Neural progenitor cell (in vitro differentiated cells): ENCODE measurements around the gene CNTN3.

Experiments used
- CTCF ChIP-seq: fragments of 200-600 bp; sonication (generic); IDR thresholded peaks from 2 replicates; pipeline ENCODE4 v1.5.1; 2017; ENCODE audit warnings: antibody characterized with exemption, mild to moderate bottlenecking
- EZH2 ChIP-seq: fragments of 200-600 bp; sonication (generic); IDR thresholded peaks from 2 replicates; pipeline ENCODE4 v1.6.1; 2017; ENCODE audit warnings: antibody characterized with exemption, mild to moderate bottlenecking, moderate library complexity
- EZH2phosphoT487 ChIP-seq: fragments of 200-600 bp; sonication (generic); IDR thresholded peaks from 2 replicates; pipeline ENCODE4 v1.6.1; 2017; ENCODE audit warnings: antibody characterized with exemption

- no peak for TF ChIP-seq CTCF
- no peak for TF ChIP-seq EZH2
- no peak for TF ChIP-seq EZH2phosphoT487
These were observed 23.7 kb downstream of the CNTN3 start for GRCh38 chr3:74590620-74591262.
